ENCODE data around the gene RAX. TPM values are rescaled to one million over a fixed set of nuclear protein-coding genes. Genes with fewer than 3 reads are reported as not detected.

RAX gene
- total and polyA plus RNA-seq, 2 donors (not counting 1 experiment from before 2014, with no cell fraction given) = not detected

DNA sequence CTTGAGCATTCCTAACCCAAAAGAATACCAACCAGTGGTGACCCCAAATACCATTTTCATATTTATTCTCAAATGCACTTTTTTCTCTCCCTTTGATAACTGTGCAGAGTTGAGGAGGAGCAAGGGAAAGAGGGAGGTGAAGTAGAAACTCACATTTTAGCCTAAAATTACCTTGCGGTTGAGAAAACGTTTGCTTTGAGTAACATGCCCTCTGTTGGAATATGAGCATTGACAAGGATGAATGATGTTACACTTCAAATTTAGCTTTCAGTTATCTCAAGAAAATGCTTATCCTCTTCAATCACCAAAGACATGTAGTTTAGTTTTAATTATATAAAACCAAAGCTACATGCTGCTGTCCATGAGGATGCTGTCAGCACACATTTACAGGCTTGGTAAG lies 50.9 kb downstream of the RAX start:
- Histone ChIP-seq H3K79me2 (ENCODE audit: control insufficient read depth, insufficient read depth, low read length) (no peaks in the 10 kb centered on the region), H3K9ac (ENCODE audit: low read length) (no peak overlapping the region), H3K36me3 (replicated peaks in 1 of 2; ENCODE audit: control extremely low read depth in 1 of 2, control insufficient read depth in 1 of 2, extremely low read depth in 1 of 2, insufficient read depth in 2 of 2, low read length in 1 of 2) (no peaks in the 10 kb centered on the region), H2AFZ (ENCODE audit: insufficient read depth, low read depth, low read length, poor library complexity, severe bottlenecking) (no peak overlapping the region), H3K4me2 (replicated peaks; ENCODE audit: low read depth, low read length, poor library complexity, severe bottlenecking) (no peak overlapping the region), H3K4me3 (ENCODE audit: control extremely low read depth in 1 of 5, extremely low read depth in 1 of 5, insufficient read depth in 1 of 5, low read depth in 2 of 5, low read length in 4 of 5) (no peak overlapping the region), H3K4me1 (ENCODE audit: control insufficient read depth in 2 of 2, insufficient read depth in 2 of 2, low read length in 2 of 2) (peaks cover 3 to 5% of the 10 kb centered on the region in 2 donors), H3K9me3 (ENCODE audit: control extremely low read depth in 1 of 3, control insufficient read depth in 2 of 3, insufficient read depth in 1 of 3, low read length in 2 of 3) (peaks cover 0 to 2% (median 0%) of the 10 kb centered on the region in 3 donors), H4K20me1 (ENCODE audit: control insufficient read depth, insufficient read depth, low read length, poor library complexity, severe bottlenecking) (no peaks in the 10 kb centered on the region), H3K27ac (ENCODE audit: low read length in 2 of 2) (no peak overlapping the region), H3K27me3 (replicated peaks in 1 of 4; ENCODE audit: control extremely low read depth in 1 of 4, control insufficient read depth in 3 of 4, insufficient read depth in 4 of 4, low read length in 3 of 4) (peaks cover 0 to 40% (median 28%) of the 10 kb centered on the region in 4 experiments)
- Mint-ChIP-seq H3K4me3 (no peak overlapping the region), H3K4me1 (peaks cover 14% of the 10 kb centered on the region), H3K27me3 (peaks cover 77% of the 10 kb centered on the region), H3K9me3 (ENCODE audit: insufficient read depth) (no peaks in the 10 kb centered on the region), H3K27ac (no peak overlapping the region)
- intact Hi-C loops (cut with micrococcal nuclease) = no loop called here
- DNase-seq (no peak), ATAC-seq (ENCODE audit: low read depth) (no peak)
- ChIA-PET CTCF (no interaction called here), POLR2A (no interaction called here)
- no CpG with 5 or more reads among the region's 2 CpGs for WGBS (ENCODE audit: insufficient coverage)
- TF ChIP-seq, protein P1, sequence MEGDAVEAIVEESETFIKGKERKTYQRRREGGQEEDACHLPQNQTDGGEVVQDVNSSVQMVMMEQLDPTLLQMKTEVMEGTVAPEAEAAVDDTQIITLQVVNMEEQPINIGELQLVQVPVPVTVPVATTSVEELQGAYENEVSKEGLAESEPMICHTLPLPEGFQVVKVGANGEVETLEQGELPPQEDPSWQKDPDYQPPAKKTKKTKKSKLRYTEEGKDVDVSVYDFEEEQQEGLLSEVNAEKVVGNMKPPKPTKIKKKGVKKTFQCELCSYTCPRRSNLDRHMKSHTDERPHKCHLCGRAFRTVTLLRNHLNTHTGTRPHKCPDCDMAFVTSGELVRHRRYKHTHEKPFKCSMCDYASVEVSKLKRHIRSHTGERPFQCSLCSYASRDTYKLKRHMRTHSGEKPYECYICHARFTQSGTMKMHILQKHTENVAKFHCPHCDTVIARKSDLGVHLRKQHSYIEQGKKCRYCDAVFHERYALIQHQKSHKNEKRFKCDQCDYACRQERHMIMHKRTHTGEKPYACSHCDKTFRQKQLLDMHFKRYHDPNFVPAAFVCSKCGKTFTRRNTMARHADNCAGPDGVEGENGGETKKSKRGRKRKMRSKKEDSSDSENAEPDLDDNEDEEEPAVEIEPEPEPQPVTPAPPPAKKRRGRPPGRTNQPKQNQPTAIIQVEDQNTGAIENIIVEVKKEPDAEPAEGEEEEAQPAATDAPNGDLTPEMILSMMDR (IDR thresholded peaks at IDR 0.05) = no peak
- no peak for TF ChIP-seq EZH2 (IDR thresholded peaks at IDR 0.05; ENCODE audit: borderline replicate concordance, insufficient read depth, low read depth, low read length, poor library complexity, severe bottlenecking)

DNA sequence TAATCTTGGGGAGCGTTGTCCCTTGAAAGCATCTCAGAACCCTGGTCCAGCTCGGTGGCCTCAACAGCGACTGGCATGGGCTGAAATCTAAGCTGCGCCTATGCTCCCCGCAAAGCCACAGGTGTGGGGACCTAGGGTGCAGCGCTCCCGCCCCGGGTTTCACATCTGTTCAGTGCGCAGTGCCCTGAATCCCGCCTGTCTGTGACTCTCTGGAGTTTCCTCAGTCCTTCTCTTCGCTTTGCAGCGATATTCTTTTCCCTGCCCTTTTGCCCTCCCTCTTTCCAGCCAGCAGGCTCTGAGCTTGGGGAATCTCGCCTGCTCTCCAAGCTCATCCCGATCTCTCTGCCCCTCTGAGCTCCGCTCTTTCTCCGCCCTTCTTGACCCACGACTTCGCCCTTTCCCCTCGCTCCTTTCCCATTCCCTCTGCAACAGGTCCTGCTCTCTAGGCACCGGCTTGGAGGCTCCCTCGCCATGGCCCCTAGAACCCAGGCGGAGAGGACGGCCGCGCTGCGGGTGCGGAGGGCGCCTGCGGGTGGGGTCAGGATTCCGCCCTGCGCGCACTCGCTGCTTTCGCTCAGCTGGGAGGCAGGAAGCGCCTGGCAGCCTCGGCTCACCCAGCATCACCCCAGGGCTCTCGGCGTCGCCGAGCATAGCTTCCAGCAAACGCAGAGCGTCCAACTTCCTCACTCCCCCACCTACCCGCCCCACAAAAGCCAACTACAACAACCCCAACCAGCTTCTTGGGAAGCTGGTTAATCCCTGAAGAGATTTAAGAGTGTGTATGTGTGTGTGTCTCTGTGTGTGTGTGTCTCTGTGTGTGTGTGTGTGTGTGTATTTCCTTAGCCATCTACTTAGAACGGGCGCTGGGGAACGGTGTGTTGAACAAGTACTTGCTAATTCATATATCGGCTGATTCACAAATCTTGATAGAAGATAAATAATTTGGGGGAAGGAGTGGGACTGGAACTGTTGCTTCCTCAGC lies 52.2 kb downstream of the RAX start:
- H3K4me3 ChIP-seq (ENCODE audit: control extremely low read depth in 1 of 5, extremely low read depth in 1 of 5, insufficient read depth in 1 of 5, low read depth in 2 of 5, low read length in 4 of 5) = no peak overlapping the region
- H3K27me3 ChIP-seq (replicated peaks in 1 of 4; ENCODE audit: control extremely low read depth in 1 of 4, control insufficient read depth in 3 of 4, insufficient read depth in 4 of 4, low read length in 3 of 4) = peaks cover 0 to 47% (median 31%) of the 10 kb centered on the region in 4 experiments
- H3K4me3 Mint-ChIP-seq = peak overlapping the region; percentile 11
- no peaks in the 10 kb centered on the region for H3K9me3 Mint-ChIP-seq (ENCODE audit: insufficient read depth)
- peak overlapping the region; percentile 42 for H2AFZ ChIP-seq (ENCODE audit: insufficient read depth, low read depth, low read length, poor library complexity, severe bottlenecking)
- peaks cover 3 to 5% of the 10 kb centered on the region in 2 donors for H3K4me1 ChIP-seq (ENCODE audit: control insufficient read depth in 2 of 2, insufficient read depth in 2 of 2, low read length in 2 of 2)
- H3K79me2 ChIP-seq (ENCODE audit: control insufficient read depth, insufficient read depth, low read length) = no peaks in the 10 kb centered on the region
- no peak overlapping the region for H3K9ac ChIP-seq (ENCODE audit: low read length)
- intact Hi-C loops (cut with micrococcal nuclease) = no loop called here
- H3K27ac Mint-ChIP-seq = no peak overlapping the region
- no peak for ATAC-seq (ENCODE audit: low read depth)
- peaks cover 14% of the 10 kb centered on the region for H3K4me1 Mint-ChIP-seq
- H3K36me3 ChIP-seq (replicated peaks in 1 of 2; ENCODE audit: control extremely low read depth in 1 of 2, control insufficient read depth in 1 of 2, extremely low read depth in 1 of 2, insufficient read depth in 2 of 2, low read length in 1 of 2) = no peaks in the 10 kb centered on the region
- ChIA-PET CTCF (interaction anchor here (1.8 kb wide), 1 partner anchor 10 kb away, joined by 5 read pairs; no protein-coding TSS in a partner anchor), POLR2A (no interaction called here)
- H3K27me3 Mint-ChIP-seq = peaks cover 79% of the 10 kb centered on the region
- H4K20me1 ChIP-seq (ENCODE audit: control insufficient read depth, insufficient read depth, low read length, poor library complexity, severe bottlenecking) = no peaks in the 10 kb centered on the region
- TF ChIP-seq, protein P1 (IDR thresholded peaks at IDR 0.05) = no peak
- TF ChIP-seq EZH2 (IDR thresholded peaks at IDR 0.05; ENCODE audit: borderline replicate concordance, insufficient read depth, low read depth, low read length, poor library complexity, severe bottlenecking) = no peak
- no peak for DNase-seq
- H3K9me3 ChIP-seq (ENCODE audit: control extremely low read depth in 1 of 3, control insufficient read depth in 2 of 3, insufficient read depth in 1 of 3, low read length in 2 of 3) = peaks cover 0 to 2% (median 0%) of the 10 kb centered on the region in 3 donors
- no peak overlapping the region for H3K27ac ChIP-seq (ENCODE audit: low read length in 2 of 2)
- peak overlapping the region; percentile 41 for H3K4me2 ChIP-seq (replicated peaks; ENCODE audit: low read depth, low read length, poor library complexity, severe bottlenecking)
- WGBS (ENCODE audit: insufficient coverage) = 6% methylated on average over 39 of the region's 47 CpGs
